D721Med (cell line): ENCODE results near the gene MED27.

Experiments used
- DNase-seq: peaks from one replicate; pipeline ENCODE4 v3.0.0; 2011; ENCODE audit warnings: low spot score; ENCODE audit not compliant: insufficient read length
- FAIRE-seq: peaks from 2 replicates; lab custom pipeline; 2011; peaks lifted over from hg19 to GRCh38; lab: Jason Lieb, UNC
- TF ChIP-seq, protein P1 (sequence below): IDR thresholded peaks from 2 replicates; pipeline ENCODE4 v1.5.1; 2012; ENCODE audit warnings: mild to moderate bottlenecking, control low read depth; ENCODE audit not compliant: insufficient read depth; ENCODE audit errors: missing control alignments

The MED27 gene

GRCh38 chr9:131965103-131965502 is 114.6 kb downstream of the MED27 start:
- TF ChIP-seq, protein P1, sequence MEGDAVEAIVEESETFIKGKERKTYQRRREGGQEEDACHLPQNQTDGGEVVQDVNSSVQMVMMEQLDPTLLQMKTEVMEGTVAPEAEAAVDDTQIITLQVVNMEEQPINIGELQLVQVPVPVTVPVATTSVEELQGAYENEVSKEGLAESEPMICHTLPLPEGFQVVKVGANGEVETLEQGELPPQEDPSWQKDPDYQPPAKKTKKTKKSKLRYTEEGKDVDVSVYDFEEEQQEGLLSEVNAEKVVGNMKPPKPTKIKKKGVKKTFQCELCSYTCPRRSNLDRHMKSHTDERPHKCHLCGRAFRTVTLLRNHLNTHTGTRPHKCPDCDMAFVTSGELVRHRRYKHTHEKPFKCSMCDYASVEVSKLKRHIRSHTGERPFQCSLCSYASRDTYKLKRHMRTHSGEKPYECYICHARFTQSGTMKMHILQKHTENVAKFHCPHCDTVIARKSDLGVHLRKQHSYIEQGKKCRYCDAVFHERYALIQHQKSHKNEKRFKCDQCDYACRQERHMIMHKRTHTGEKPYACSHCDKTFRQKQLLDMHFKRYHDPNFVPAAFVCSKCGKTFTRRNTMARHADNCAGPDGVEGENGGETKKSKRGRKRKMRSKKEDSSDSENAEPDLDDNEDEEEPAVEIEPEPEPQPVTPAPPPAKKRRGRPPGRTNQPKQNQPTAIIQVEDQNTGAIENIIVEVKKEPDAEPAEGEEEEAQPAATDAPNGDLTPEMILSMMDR: no peak
- FAIRE-seq (no peak), DNase-seq (no peak)

- DNase-seq: no peak
- FAIRE-seq: no peak
- TF ChIP-seq, protein P1: no peak
Measured at GRCh38 chr9:131963072-131964030, 116.3 kb downstream of the MED27 start.

DNA sequence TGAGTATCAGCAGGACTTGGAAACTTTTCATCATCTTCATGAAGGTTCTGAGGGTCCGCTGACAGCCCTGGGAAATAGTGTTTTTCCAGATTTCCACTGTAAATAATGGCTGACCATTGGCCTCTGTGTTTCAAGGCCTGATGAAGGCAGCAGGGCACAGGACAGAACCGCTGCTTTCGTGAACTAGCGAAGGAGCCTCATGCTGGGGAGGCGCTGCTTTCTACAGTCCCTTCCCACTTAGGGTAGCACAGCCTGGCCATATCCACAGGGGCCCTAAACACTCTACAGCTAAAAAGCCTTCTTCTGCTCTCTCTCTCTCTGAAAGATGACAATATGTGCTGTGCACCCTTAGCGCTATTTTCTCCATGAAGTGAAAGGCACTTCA is 118.2 kb downstream of the MED27 start:
- TF ChIP-seq, protein P1: no peak
- no peak for DNase-seq
- no peak for FAIRE-seq

- DNase-seq (no peak), FAIRE-seq (no peak)
- TF ChIP-seq, protein P1: no peak
Measured at GRCh38 chr9:131960851-131961495, 118.7 kb downstream of the MED27 start.

DNA sequence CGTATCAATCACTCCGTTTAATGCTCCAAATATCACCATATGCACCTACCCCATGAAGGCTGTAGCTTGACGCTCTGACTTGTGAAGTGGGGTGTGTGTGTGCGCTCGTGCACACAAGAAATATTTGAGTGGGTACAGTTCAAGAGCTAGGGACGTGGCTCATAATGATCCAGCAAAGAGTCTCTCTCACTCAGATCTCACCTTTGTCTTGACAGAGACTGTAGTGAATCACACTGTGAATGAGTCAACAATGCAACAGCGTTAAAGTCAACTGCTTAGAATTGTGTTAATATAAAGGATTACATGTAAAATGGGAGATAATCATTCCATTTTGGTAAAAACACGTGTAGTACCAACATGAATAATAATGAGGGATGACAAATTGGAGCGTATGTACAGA is 119.4 kb downstream of the MED27 start:
- no peak for FAIRE-seq
- DNase-seq: no peak
- TF ChIP-seq, protein P1: no peak

- TF ChIP-seq, protein P1: no peak
- DNase-seq (no peak), FAIRE-seq (no peak)
Measured at GRCh38 chr9:131959887-131960286, 119.8 kb downstream of the MED27 start.
